NT2/D1 (cell line): Measurements from ENCODE around the gene PARD3.

Experiments
- SUZ12 ChIP-seq: IDR thresholded peaks from 2 replicates; pipeline ENCODE4 v1.6.1; 2011; ENCODE audit not compliant: insufficient read length, insufficient read depth; ENCODE audit errors: extremely low read depth
- ZNF274 ChIP-seq: IDR thresholded peaks from 2 replicates; pipeline ENCODE4 v1.6.1; 2011; ENCODE audit warnings: mild to moderate bottlenecking, low read depth, low read length

GRCh38 chr10:34334908-34335307 is 480.2 kb downstream of the PARD3 start:
- TF ChIP-seq ZNF274 (no peak), SUZ12 (no peak)
